Mesodermal cell (in vitro differentiated cells): ENCODE measurements around the gene NCCRP1. TPM values are rescaled to one million over a fixed set of nuclear protein-coding genes. Genes with fewer than 3 reads are reported as not detected.

ENCODE experiments used
- H3K27ac ChIP-seq: 2 replicates; pipeline ENCODE4 v1.7.0; 2013; ENCODE audit warnings: mild to moderate bottlenecking, low read depth, low read length, moderate library complexity; ENCODE audit not compliant: severe bottlenecking
- H3K36me3 ChIP-seq: 2 replicates; pipeline ENCODE4 v1.7.1; 2013; ENCODE audit warnings: mild to moderate bottlenecking, low read length, moderate library complexity; ENCODE audit not compliant: control insufficient read depth, insufficient read depth
- H3K4me1 ChIP-seq: one replicate; pipeline ENCODE4 v1.7.1; 2013; ENCODE audit warnings: mild to moderate bottlenecking, low read length; ENCODE audit not compliant: insufficient read depth, control insufficient read depth, poor library complexity, severe bottlenecking
- H3K4me3 ChIP-seq: 2 replicates; pipeline ENCODE4 v1.7.0; 2013; ENCODE audit warnings: low read length, control low read depth, mild to moderate bottlenecking; ENCODE audit not compliant: insufficient read depth, poor library complexity, severe bottlenecking; ENCODE audit errors: extremely low read depth
- H3K9me3 ChIP-seq: 2 replicates; pipeline ENCODE4 v1.7.1; 2013; ENCODE audit warnings: mild to moderate bottlenecking, low read length, moderate library complexity; ENCODE audit not compliant: control insufficient read depth
- WGBS, 2 experiments: methylation state at CpG; one replicate each; pipeline ENCODE4 v1.1.5; 2013; ENCODE audit warnings: missing lambda C conversion rate in 2 of 2; ENCODE audit not compliant: insufficient coverage in 2 of 2; 5-methylcytosine and 5-hydroxymethylcytosine counted together
- polyA plus RNA-seq, 2 experiments: library from polyadenylated mRNA; stranded (reverse); fragments of 50-300 nt; gene quantifications; one replicate each; pipeline ENCODE4 v1.2.3, GENCODE V29; 2013

NCCRP1 gene, protein sequence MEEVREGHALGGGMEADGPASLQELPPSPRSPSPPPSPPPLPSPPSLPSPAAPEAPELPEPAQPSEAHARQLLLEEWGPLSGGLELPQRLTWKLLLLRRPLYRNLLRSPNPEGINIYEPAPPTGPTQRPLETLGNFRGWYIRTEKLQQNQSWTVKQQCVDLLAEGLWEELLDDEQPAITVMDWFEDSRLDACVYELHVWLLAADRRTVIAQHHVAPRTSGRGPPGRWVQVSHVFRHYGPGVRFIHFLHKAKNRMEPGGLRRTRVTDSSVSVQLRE
- 3.1 TPM for polyA plus RNA-seq (2013, experiment 1 of 2)
- polyA plus RNA-seq (2013, experiment 2 of 2), result 1.9 TPM

GRCh38 chr19:39196860-39197562 is at the start of gene NCCRP1:
TSS of gene NCCRP1 (plus strand) at chr19:39196964. CDS start at chr19:39196983, 19 bp downstream.
- H3K36me3 ChIP-seq, result no peaks in the 10 kb centered on the region
- no peak within 1 kb of the TSS for H3K27ac ChIP-seq
- no peak within 1 kb of the TSS for H3K4me3 ChIP-seq
- H3K4me1 ChIP-seq, result no peaks in the 10 kb centered on the region
- 6 to 9% methylated on average over 46 to 48 of the region's 51 CpGs for WGBS, 2 experiments
- H3K9me3 ChIP-seq, result no peaks in the 10 kb centered on the region

DNA sequence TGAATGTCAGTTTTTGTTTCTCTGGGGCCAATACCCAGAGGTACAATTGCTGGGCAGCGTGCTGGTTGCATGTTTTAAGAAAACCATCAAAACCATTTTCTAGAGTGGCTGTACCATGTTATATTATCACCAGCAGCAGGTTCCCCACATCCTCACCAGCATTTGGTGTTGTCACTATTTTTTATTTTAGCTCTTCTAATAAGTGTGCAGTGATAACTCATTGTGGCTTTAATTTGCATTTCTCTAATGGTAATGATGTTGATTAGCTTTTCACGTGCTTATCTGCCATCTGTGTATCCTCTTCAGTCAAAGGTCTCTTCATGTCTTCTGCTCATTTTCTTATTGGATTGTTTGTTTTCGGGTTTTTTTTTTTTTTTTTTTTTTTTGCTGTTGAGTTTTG is 49.3 kb upstream of the NCCRP1 start:
- H3K27ac ChIP-seq, result no peak overlapping the region
- H3K4me1 ChIP-seq, result peaks cover 13% of the 10 kb centered on the region
- peaks cover 15% of the 10 kb centered on the region for H3K36me3 ChIP-seq
- peaks cover 6% of the 10 kb centered on the region for H3K9me3 ChIP-seq
- no peak overlapping the region for H3K4me3 ChIP-seq
- WGBS, 2 experiments, result 60 to 100% methylated on average over 1 of the region's 3 CpGs

- Histone ChIP-seq H3K9me3 (peaks cover 6% of the 10 kb centered on the region), H3K4me1 (peaks cover 12% of the 10 kb centered on the region), H3K4me3 (no peak overlapping the region), H3K27ac (no peak overlapping the region), H3K36me3 (peaks cover 15% of the 10 kb centered on the region)
- WGBS, 2 experiments, result 92 to 93% methylated on average over 9 to 10 of the region's 10 CpGs
These were observed 47.7 kb upstream of the NCCRP1 start for GRCh38 chr19:39148939-39149529.

DNA sequence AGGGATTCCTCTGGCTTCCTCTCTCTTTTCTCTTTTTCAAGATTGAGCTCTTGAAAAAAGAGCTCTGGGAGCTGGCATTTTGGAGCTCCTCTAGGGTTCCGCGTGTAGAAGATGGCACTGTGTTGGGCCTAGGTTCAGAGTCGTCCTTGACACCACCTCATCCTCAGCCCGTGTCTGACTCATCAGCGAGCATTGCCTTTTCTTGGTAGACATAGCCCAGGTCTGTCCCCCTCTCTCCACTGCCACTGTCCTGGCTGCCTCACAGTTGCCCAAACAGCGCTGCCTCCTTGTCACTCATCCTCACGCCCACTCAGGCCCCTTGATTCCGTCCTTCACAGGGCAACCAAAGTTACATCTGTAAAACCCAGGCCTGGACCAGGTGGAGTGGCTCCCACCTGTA is 46.5 kb upstream of the NCCRP1 start:
- WGBS, 2 experiments, result 86 to 93% methylated on average over 5 to 8 of the region's 8 CpGs
- no peak overlapping the region for H3K27ac ChIP-seq
- H3K9me3 ChIP-seq, result peaks cover 6% of the 10 kb centered on the region
- no peak overlapping the region for H3K4me3 ChIP-seq
- peaks cover 15% of the 10 kb centered on the region for H3K36me3 ChIP-seq
- peaks cover under 1% of the 10 kb centered on the region for H3K4me1 ChIP-seq

- peaks cover 15% of the 10 kb centered on the region for H3K36me3 ChIP-seq
- 92 to 94% methylated on average over 22 to 24 of the region's 26 CpGs for WGBS, 2 experiments
- H3K9me3 ChIP-seq, result peaks cover 6% of the 10 kb centered on the region
These were observed 45.8 kb upstream of the NCCRP1 start for GRCh38 chr19:39150807-39151600.

GRCh38 chr19:39152066-39152465 is 44.7 kb upstream of the NCCRP1 start:
- H3K4me1 ChIP-seq, result peaks cover 3% of the 10 kb centered on the region
- 98 to 99% methylated on average over 9 to 10 of the region's 10 CpGs for WGBS, 2 experiments
- no peak overlapping the region for H3K4me3 ChIP-seq
- peaks cover 6% of the 10 kb centered on the region for H3K9me3 ChIP-seq
- peaks cover 15% of the 10 kb centered on the region for H3K36me3 ChIP-seq
- H3K27ac ChIP-seq, result no peak overlapping the region

More at GRCh38 chr19:39150807-39151600, 45.8 kb upstream of the NCCRP1 start:
- H3K4me1 ChIP-seq, result peaks cover 3% of the 10 kb centered on the region
- no peak overlapping the region for H3K27ac ChIP-seq
- H3K4me3 ChIP-seq, result no peak overlapping the region

- Histone ChIP-seq H3K36me3 (peaks cover 8% of the 10 kb centered on the region), H3K4me1 (peaks cover 15% of the 10 kb centered on the region), H3K9me3 (no peaks in the 10 kb centered on the region), H3K27ac (no peak overlapping the region), H3K4me3 (no peak overlapping the region)
- WGBS, 2 experiments, result 90 to 91% methylated on average over 9 to 12 of the region's 13 CpGs
These were observed 42.6 kb upstream of the NCCRP1 start for GRCh38 chr19:39154100-39154628.

DNA sequence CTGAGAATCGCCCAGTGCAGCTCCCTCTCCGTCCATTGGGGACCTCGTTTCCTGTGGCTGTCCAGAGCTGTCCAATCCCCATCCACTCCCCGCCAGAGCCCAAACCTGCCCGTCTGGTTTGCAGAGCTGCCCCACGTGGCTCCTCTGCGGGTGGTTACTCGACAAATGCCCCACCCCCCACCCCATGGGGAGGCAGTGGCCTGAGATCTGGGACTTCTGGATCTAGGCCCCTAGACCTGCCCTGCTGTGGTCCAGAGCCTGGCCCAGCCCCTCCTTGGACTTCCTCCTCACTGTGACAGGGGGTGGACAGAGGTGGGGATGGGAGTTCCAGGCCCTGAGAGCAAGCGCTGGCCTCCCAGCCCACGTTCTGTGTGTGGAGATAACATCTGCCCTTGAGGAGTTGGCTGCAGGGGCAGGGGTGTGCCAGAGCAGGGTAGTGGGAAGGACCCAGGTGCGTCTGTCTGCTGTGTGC is 42.1 kb upstream of the NCCRP1 start:
- no peak overlapping the region for H3K27ac ChIP-seq
- H3K9me3 ChIP-seq, result no peaks in the 10 kb centered on the region
- H3K36me3 ChIP-seq, result peaks cover 6% of the 10 kb centered on the region
- H3K4me3 ChIP-seq, result no peak overlapping the region
- WGBS, 2 experiments, result 81 to 95% methylated on average over 6 to 7 of the region's 11 CpGs
- H3K4me1 ChIP-seq, result peaks cover 15% of the 10 kb centered on the region

- no peak overlapping the region for H3K27ac ChIP-seq
- peaks cover 16% of the 10 kb centered on the region for H3K4me1 ChIP-seq
- WGBS, 2 experiments, result 87 to 89% methylated on average over 9 to 11 of the region's 11 CpGs
These were observed 41.6 kb upstream of the NCCRP1 start for GRCh38 chr19:39155114-39155700.

GRCh38 chr19:39155741-39156140 is 41.0 kb upstream of the NCCRP1 start:
- Histone ChIP-seq H3K9me3 (no peaks in the 10 kb centered on the region), H3K4me1 (peaks cover 22% of the 10 kb centered on the region), H3K27ac (no peak overlapping the region), H3K36me3 (peaks cover 6% of the 10 kb centered on the region), H3K4me3 (no peak overlapping the region)
- 89 to 94% methylated on average over 6 to 13 of the region's 15 CpGs for WGBS, 2 experiments

More at GRCh38 chr19:39155114-39155700, 41.6 kb upstream of the NCCRP1 start:
- no peak overlapping the region for H3K4me3 ChIP-seq
- peaks cover 6% of the 10 kb centered on the region for H3K36me3 ChIP-seq
- no peaks in the 10 kb centered on the region for H3K9me3 ChIP-seq
